Thymus (tissue), 11 donors: ENCODE data around the gene TUBGCP6. TPM values are rescaled to one million over a fixed set of nuclear protein-coding genes. Genes with fewer than 3 reads are reported as not detected.

ENCODE experiments used
- DNase-seq, 9 donors: peaks; one replicate each; pipeline ENCODE4 v3.0.0-alpha.2; 2013; ENCODE audit warnings: low spot score in 9 of 9, low read depth in 6 of 9, missing footprints in 1 of 9
- H3K27ac ChIP-seq, 2 donors: one replicate each; pipeline ENCODE4 v1.5.1; 2013; ENCODE audit warnings: control low read depth in 1 of 2, low read depth in 1 of 2, low read length in 1 of 2, mild to moderate bottlenecking in 1 of 2, moderate library complexity in 1 of 2
- H3K27me3 ChIP-seq, 2 donors: one replicate each; pipeline ENCODE4 v1.5.1; 2013; ENCODE audit warnings: low read length in 1 of 2; ENCODE audit not compliant: control insufficient read depth in 2 of 2, insufficient read depth in 1 of 2
- H3K36me3 ChIP-seq, 2 donors: one replicate each; pipeline ENCODE4 v1.5.1; 2013; ENCODE audit warnings: low read length in 1 of 2, mild to moderate bottlenecking in 1 of 2, moderate library complexity in 1 of 2; ENCODE audit not compliant: control insufficient read depth in 2 of 2, insufficient read depth in 2 of 2
- H3K4me1 ChIP-seq, 2 donors: one replicate each; pipeline ENCODE4 v1.5.1; 2013; ENCODE audit warnings: low read length in 2 of 2; ENCODE audit not compliant: control insufficient read depth in 2 of 2, insufficient read depth in 2 of 2
- H3K4me3 ChIP-seq, 2 donors: one replicate each; pipeline ENCODE4 v1.5.1; 2013; ENCODE audit warnings: low read length in 2 of 2, control low read depth in 1 of 2, mild to moderate bottlenecking in 1 of 2
- H3K9me3 ChIP-seq, 2 donors: one replicate each; pipeline ENCODE4 v1.5.1; 2013; ENCODE audit warnings: low read length in 1 of 2, mild to moderate bottlenecking in 1 of 2; ENCODE audit not compliant: control insufficient read depth in 2 of 2, insufficient read depth in 1 of 2
- WGBS: extraction: QIAGEN DNeasy Blood & Tissue Kit; methylation state at CpG from one replicate; pipeline ENCODE4 v1.1.7; 2013; 5-methylcytosine and 5-hydroxymethylcytosine counted together
- polyA plus RNA-seq: library from polyadenylated mRNA; stranded (reverse); fragments of 200-250 nt; gene quantifications from one replicate; pipeline ENCODE4 v1.2.3, GENCODE V29; 2013
- total RNA-seq: library from RNA; stranded (reverse); fragments of 120-200 nt; gene quantifications from one replicate; pipeline ENCODE4 v1.2.4, GENCODE V29; 2013
- donor health status: healthy.

Gene TUBGCP6
- total and polyA plus RNA-seq, 2 donors = 29.2 to 96.6 TPM

DNA sequence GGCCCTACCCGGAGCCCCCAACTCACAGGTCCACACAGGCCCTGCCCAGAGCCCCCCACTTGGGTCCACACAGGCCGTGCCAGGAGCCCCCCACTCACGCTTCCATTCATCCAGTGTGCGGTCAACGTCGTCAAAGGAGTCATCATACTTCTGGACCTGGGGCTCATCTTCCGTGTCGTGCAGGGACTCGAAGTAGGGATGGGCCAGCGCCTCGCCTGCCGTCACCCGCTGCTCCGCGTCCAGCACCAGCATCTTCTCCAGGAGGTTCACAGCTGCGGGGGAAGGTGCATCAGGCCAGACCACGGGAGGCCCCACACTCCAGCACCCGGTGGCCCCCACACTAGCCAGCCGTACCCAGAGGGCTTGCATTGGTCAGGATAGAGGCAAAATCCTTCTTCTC is 10.3 kb upstream of the TUBGCP6 start:
- H3K9me3 ChIP-seq = no peaks in the 10 kb centered on the region
- WGBS = 91% methylated on average over 19 of the region's 19 CpGs
- H3K27ac ChIP-seq = no peak overlapping the region
- no peaks in the 10 kb centered on the region for H3K36me3 ChIP-seq
- no peak for DNase-seq
- no peak overlapping the region for H3K4me3 ChIP-seq
- H3K27me3 ChIP-seq = peaks cover 14 to 22% of the 10 kb centered on the region in 2 donors
- peaks cover 4 to 11% of the 10 kb centered on the region in 2 donors for H3K4me1 ChIP-seq

DNA sequence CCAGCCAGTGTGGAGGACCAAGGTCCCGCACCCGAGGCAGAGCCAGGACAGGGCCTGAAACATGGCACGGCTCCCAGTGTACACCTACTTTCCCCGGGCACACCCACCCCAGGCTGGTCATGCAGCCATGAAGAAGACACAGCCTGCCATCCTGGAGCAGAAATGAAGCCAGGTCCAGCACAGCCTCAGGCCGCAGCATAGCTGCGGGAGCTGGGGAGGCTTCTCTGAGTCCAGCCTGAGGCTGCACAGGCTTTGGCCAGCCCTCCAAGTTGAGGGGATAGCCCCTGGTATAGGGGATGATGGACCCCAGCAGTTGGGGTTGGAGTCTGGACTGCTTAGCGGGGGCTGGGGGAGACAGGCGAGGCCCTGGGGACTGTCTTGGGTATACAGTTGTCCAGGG is 9.1 kb upstream of the TUBGCP6 start:
- no peak for DNase-seq
- H3K27me3 ChIP-seq = peaks cover 4 to 12% of the 10 kb centered on the region in 2 donors
- H3K4me1 ChIP-seq = peaks cover 7 to 18% of the 10 kb centered on the region in 2 donors
- 91% methylated on average over 8 of the region's 8 CpGs for WGBS
- no peak overlapping the region for H3K27ac ChIP-seq
- no peaks in the 10 kb centered on the region for H3K36me3 ChIP-seq
- no peaks in the 10 kb centered on the region for H3K9me3 ChIP-seq
- H3K4me3 ChIP-seq = no peak overlapping the region

DNA sequence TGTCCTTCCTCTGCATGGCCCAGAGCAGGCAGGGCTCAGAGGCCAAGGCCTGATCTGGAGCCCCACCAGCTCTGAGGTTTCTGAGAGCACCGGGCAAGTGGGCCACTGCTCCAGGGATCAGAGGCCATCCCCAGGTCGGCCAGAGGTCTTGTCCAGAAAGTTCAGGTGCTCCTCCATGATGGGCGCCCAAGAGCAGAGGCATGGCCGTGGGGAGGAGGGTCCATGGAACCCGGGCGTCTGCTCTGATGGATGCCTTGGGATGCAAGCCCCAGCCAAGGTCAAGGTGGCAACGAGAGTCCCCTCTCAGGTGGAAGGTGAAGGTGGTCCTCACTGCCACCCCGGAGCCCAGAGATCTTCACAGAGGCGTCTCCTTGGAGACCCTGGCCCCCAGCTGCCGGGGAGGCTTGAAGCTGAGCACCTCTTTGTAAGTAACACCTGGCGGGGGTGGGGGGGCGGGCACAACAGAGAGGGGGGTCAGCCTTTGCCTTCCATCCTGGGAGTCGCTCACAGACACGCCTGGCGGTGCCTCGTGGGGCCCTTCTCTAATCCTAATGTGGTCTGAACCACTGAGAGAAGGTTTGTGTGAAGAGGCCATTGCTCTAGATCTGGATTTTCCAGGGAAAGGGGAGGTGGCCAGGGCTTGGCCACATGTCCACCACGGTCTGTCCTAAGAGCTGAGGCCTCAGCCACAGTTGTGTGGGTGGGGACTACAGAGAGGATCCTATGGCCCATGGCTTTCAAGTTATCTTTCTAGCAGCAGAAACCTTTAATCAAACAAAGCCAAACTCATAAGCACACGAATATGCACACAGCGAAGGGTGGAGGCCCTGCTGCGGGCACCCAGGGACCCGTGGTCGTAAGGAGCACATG is 8.5 kb upstream of the TUBGCP6 start:
- WGBS = 93% methylated on average over 22 of the region's 22 CpGs
- no peaks in the 10 kb centered on the region for H3K9me3 ChIP-seq
- peaks cover 7 to 18% of the 10 kb centered on the region in 2 donors for H3K4me1 ChIP-seq
- no peak overlapping the region for H3K4me3 ChIP-seq
- peaks cover 0 to 2% of the 10 kb centered on the region in 2 donors for H3K36me3 ChIP-seq
- DNase-seq = no peak
- no peak overlapping the region for H3K27ac ChIP-seq
- peaks cover 0 to 5% of the 10 kb centered on the region in 2 donors for H3K27me3 ChIP-seq

DNA sequence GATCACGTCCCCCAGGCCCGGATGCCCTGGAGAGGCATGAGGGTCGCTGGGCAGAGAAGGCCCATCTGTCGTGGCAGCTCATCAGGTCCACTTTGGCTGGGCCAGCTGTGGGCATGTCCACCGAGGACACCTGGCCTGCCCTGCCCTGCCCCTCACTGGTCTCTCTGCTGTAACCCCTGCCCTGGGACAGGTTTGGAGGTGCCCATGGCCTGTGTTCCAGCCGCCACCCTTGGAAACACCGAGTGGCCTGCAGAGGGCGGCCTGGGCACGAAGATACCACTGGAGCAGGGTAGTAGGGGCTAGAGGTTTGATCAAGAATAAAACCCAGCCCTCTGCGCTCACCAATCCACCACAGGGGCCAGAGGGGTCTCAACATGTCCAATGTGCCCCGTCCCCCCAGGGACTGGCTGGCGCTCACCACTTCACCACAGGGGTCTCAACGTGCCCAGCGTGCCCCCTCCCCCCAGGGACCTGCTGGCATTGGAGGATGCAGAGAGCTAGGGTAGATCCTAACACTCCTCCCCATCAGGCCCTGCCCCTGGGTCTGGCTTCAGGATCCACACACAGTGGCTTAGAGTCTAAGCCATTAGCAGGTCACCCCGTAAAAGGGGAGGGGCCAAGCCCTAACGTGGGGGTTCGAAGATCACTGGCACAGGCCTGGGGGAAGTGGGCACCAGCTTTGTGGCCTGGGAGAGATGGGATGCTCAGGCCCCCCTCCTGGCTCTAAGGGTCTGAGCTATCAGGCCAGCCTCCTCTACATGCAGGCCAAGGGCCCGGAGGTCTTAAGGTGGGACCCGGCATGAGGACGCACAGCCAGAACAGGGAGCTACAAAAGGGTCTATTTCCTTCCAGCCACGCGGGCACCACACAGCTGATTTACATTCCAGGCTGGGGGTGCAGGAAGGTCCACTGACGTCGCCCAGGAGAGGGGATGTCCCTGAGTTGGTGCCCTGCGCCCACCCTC is 7.5 kb upstream of the TUBGCP6 start:
- WGBS = 62% methylated on average over 25 of the region's 25 CpGs
- Histone ChIP-seq H3K27ac (no peak overlapping the region), H3K36me3 (peaks cover 9% of the 10 kb centered on the region in 2 donors), H3K4me3 (no peak overlapping the region), H3K27me3 (peaks cover 0 to 4% of the 10 kb centered on the region in 2 donors), H3K9me3 (no peaks in the 10 kb centered on the region), H3K4me1 (peaks cover 7 to 23% of the 10 kb centered on the region in 2 donors)
- DNase-seq = peak in 2 of 9 donors; percentile 60 to 66

DNA sequence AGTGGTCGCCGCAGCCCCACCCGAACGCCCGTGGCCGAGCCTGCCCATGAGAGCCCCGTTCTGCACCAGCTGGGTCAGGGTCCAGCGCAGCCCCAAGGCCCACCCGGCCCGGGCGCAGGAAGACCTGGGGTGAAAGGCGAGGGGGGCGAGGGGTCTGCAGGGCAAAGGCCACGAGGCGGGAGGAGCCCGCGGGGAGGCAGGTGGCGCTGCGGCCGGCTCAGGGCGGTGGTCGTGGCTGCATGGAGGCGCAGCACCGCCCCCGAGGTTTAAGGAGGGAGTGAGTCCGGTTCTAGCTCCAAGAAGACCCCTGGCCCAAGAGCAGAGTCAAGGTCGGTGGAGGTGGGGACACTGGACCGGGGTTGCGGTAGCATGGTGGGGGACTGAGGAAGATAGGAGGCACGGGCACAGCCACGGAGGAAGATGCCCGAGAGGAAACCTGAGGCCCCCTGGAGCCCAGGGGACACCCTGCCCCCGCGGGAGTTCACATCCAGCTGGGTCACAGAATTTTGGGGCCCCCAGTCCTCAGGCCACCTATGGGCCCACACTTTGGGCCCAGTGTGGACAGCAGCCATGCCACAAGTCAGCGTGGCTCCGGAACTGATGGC is 6.8 kb upstream of the TUBGCP6 start:
- H3K4me1 ChIP-seq = peaks cover 7 to 23% of the 10 kb centered on the region in 2 donors
- peak overlapping the region in 1 of 2 donors; percentile 76 for H3K27ac ChIP-seq
- 8% methylated on average over 36 of the region's 36 CpGs for WGBS
- peak overlapping the region in 1 of 2 donors; percentile 66 for H3K4me3 ChIP-seq
- no peaks in the 10 kb centered on the region for H3K27me3 ChIP-seq
- DNase-seq = peak in 1 of 9 donors; percentile 20
- peaks cover 10 to 12% of the 10 kb centered on the region in 2 donors for H3K36me3 ChIP-seq
- H3K9me3 ChIP-seq = no peaks in the 10 kb centered on the region

DNA sequence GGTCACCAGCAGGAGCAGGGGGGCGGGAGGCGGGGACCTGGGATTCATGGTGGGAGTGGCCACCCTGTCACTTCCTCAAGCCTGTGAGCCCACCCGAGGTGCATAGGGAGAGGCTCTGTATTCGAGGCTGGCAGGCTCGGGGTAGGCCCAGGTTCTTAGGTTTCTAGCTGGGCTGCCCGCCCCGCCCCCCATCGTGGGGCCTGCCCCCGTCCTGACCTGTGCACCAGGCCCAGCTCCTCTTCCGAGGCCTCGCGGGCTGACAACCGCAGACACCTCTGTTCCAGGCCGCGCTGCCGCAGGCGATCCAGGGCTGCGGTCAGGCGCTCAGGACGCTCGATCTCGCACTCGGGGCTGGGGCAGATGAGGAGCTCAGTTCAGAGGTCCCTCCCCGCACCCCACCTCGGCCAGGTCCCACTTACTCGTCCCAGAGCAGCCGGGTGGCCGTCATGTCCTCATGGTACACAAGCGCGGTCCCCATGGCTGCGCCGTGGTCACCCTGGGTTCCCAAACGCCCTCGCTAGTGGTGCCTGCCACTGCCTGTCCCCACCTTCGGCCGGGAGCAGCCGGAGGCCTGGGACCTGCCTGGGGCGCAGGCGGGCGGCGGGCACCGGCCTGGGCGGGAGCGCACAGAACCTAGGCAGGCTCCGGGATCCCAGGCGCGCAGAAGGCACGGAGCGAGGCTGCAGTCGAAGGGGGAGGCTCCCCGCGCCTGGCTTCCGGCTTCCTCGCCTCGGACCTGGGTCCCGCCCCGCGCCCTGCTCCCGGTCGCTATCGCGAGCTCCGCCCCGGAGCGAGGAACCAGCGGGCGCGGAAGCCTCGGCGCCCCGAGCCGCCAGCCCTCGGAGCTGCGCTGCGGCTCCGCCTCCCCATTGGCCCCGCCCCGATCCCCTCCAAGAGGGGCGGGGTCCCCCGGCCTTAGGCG is 6.0 kb upstream of the TUBGCP6 start, which contains the start of gene HDAC10:
TSS of gene HDAC10 (minus strand) at position 711 of the 922 bp plus-strand sequence. CDS start at position 478, 233 bp downstream.
- WGBS = 2% methylated on average over 81 of the region's 81 CpGs
- Histone ChIP-seq H3K36me3 (peaks cover 15 to 18% of the 10 kb centered on the region in 2 donors), H3K4me1 (peaks cover 9 to 25% of the 10 kb centered on the region in 2 donors), H3K27ac (peak within 1 kb of the TSS; percentile 12 to 76), H3K4me3 (peak within 1 kb of the TSS; percentile 63 to 66), H3K27me3 (no peaks in the 10 kb centered on the region), H3K9me3 (no peaks in the 10 kb centered on the region)
- DNase-seq = peak in 8 of 9 donors; percentile 52 to 89 (median 71)

DNA sequence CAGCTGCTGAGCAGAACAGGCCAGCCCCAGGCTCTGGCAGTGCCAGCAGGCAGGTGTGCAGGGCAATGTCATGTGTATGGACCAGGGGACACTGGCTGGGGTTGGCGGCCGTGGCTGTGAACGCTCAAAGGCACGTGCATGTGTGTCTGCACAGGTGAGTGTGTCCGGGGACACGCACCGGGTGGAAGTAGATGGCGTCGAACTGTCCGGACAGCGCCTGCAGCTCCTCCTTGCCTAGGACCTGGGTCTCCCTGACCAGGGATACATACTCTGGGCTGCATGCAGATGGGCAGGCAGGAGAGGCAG is 5.4 kb upstream of the TUBGCP6 start:
- H3K4me3 ChIP-seq = peak overlapping the region; percentile 63 to 66
- no peaks in the 10 kb centered on the region for H3K27me3 ChIP-seq
- 93% methylated on average over 11 of the region's 11 CpGs for WGBS
- H3K9me3 ChIP-seq = no peaks in the 10 kb centered on the region
- H3K27ac ChIP-seq = no peak overlapping the region
- no peak for DNase-seq
- peaks cover 14 to 31% of the 10 kb centered on the region in 2 donors for H3K4me1 ChIP-seq
- peaks cover 15 to 22% of the 10 kb centered on the region in 2 donors for H3K36me3 ChIP-seq
